GM18517 (cell line): ENCODE measurements around the gene RABIF.
"Not testable (repeated sequence)": the region's sequence is repeated elsewhere in the genome, so short reads cannot be mapped to it uniquely, and the experiment has no call there.

ENCODE experiments used
- ATAC-seq: cut with Tn5 transposase; IDR thresholded peaks from one replicate; pipeline ENCODE4 v1.9.1; 2021; ENCODE audit warnings: mild to moderate bottlenecking, moderate library complexity; ENCODE audit not compliant: unreplicated experiment

The RABIF gene

DNA sequence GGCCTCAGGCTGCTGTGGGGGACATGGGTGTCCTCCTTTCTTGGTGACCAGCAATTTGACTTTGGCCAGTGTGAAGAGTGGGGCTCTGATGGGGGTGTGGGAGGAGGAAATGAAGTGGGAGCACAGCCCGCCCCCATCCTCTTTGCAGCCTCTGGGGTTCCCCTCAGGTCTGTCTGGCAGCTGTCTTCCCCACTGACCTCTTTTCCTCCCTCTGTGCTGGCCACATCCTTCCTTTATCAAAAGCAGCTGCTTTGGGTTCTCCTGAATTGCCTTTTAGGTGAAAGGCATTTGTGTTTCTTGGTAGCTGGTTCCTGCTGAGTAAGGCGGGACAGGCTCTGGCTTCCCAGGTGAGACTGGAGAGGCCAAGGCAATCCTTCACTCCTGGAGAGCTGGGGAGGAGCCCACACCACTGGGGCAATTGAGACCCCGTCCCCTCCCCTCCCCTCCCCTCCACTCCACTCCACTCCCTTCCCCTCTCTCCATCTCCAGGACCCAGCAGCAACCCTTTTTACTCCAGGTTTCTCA lies 53.3 kb downstream of the RABIF start:
- ATAC-seq: no peak

DNA sequence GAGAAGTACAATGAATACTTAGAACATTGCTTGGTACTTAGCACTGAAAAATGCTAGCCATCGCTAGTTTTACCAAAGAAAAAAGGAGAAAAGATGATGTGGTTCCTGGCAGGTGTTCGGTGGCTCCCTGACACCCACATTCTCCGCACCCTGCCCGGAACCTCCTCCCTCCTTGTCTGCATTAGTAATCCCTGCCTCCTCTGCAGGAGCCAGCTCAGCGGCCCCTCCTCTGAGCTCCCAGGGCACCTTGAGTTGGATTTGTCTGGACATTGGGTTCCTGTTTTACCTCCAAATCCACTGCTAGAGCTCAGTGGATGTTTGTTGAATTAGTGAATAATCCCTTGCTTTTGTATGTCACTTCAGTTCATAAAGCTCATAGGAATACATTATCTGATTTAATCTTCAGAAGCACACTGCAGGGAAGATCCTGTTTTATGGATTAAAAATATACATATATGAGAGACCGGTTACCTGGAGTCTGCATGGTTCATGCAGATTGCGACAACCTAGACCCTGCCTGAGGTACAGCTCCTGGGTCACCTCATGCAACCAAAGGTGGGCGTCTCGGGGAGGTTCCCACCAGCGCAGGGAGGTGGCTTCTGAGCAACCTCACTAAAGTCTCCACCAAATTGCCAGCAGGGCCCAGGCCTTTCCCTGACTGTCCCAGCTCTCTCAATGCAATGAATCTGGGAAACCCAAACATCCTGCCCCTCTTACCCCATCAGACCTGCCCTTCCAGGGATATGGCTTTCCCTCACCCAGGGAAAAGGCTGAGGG lies 54.0 kb downstream of the RABIF start:
- no peak for ATAC-seq

DNA sequence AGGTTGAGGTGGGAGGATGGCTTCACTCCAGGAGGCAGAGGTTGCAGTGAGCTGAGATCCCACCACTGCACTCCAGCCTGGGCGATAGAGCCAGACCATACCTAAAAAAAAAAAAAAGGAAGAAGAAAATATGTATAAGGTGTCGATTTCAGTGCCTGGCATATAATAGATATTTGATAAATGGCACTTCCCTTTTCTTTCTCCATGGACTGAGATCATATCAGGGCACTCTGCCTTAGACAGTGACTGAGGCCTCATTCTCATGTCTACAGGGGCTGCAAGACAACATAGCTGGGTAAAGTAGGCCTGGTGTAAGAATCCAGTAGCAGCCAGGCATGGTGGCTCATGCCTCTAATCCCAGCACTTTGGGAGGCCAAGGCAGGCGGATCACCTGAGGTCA lies 57.0 kb downstream of the RABIF start:
- ATAC-seq: no peak

DNA sequence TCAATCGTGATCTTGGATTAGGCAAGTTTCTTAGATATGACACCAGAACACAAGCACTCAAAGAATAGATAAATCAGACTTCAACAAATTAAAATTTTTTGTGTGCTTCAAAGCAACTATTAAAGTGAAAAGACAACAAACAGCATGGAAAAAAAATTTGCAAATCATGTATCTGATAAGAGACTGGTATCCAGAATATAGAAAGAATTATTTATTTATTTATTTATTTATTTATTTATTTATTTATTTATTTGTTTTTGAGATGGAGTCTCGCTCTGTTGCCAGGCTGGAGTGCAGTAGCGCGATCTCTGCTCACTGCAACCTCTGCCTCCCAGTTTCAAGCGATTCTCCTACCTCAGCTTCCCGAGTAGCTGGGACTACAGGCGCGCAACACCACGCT lies 59.7 kb downstream of the RABIF start:
- not testable (repeated sequence) for ATAC-seq
